Skeletal muscle tissue (tissue), 4 donors: ENCODE measurements around the gene FLT1. TPM values are rescaled to one million over a fixed set of nuclear protein-coding genes. Genes with fewer than 3 reads are reported as not detected.

Experiments used
- H3K27ac ChIP-seq: one replicate; pipeline ENCODE4 v1.7.0; 2013; ENCODE audit warnings: mild to moderate bottlenecking, low read depth, low read length, inconsistent platforms
- H3K27me3 ChIP-seq, 3 donors: one replicate each; pipeline ENCODE4 v1.7.0; 2013; ENCODE audit warnings: low read length in 3 of 3; ENCODE audit not compliant: control insufficient read depth in 3 of 3, insufficient read depth in 3 of 3
- H3K36me3 ChIP-seq, 3 donors: one replicate each; pipeline ENCODE4 v1.7.0; 2013; ENCODE audit warnings: low read length in 3 of 3; ENCODE audit not compliant: control insufficient read depth in 3 of 3, insufficient read depth in 3 of 3
- H3K4me1 ChIP-seq, 3 donors: one replicate each; pipeline ENCODE4 v1.7.0; 2013; ENCODE audit warnings: low read length in 3 of 3, mild to moderate bottlenecking in 3 of 3; ENCODE audit not compliant: control insufficient read depth in 3 of 3, insufficient read depth in 3 of 3
- H3K4me3 ChIP-seq, 3 donors: one replicate each; pipeline ENCODE4 v1.7.0; 2013; ENCODE audit warnings: low read length in 3 of 3
- H3K9ac ChIP-seq, 3 donors: one replicate each; pipeline ENCODE4 v1.7.0; 2013; ENCODE audit warnings: low read length in 3 of 3, mild to moderate bottlenecking in 3 of 3, moderate library complexity in 2 of 3, low read depth in 1 of 3
- H3K9me3 ChIP-seq, 3 donors: one replicate each; pipeline ENCODE4 v1.7.0; 2013; ENCODE audit warnings: low read length in 3 of 3; ENCODE audit not compliant: control insufficient read depth in 3 of 3
- total RNA-seq: library from RNA; depleted of rRNA; stranded (reverse); fragments of >200 nt; gene quantifications from one replicate; pipeline ENCODE4 v1.2.3, GENCODE V29; 2014
- donor health status: Osteomylitis.

Gene FLT1
- total RNA-seq, 1 donor from 2014 or later: 13.0 TPM

- H3K4me3 ChIP-seq: no peak overlapping the region
- H3K27ac ChIP-seq: no peak overlapping the region
- no peaks in the 10 kb centered on the region for H3K27me3 ChIP-seq
- no peaks in the 10 kb centered on the region for H3K4me1 ChIP-seq
- H3K9ac ChIP-seq: no peak overlapping the region
- no peaks in the 10 kb centered on the region for H3K9me3 ChIP-seq
- peaks cover 10 to 44% (median 31%) of the 10 kb centered on the region in 3 donors for H3K36me3 ChIP-seq
Measured at GRCh38 chr13:28282451-28282850, 212.5 kb downstream of the FLT1 start.

GRCh38 chr13:28273919-28274318 is 221.0 kb downstream of the FLT1 start:
- H3K27ac ChIP-seq: no peak overlapping the region

GRCh38 chr13:28271056-28271840 is 223.7 kb downstream of the FLT1 start:
- H3K36me3 ChIP-seq: peaks cover 6 to 25% (median 13%) of the 10 kb centered on the region in 3 donors
- H3K4me1 ChIP-seq: no peaks in the 10 kb centered on the region
- no peaks in the 10 kb centered on the region for H3K27me3 ChIP-seq
- no peak overlapping the region for H3K9ac ChIP-seq
- no peak overlapping the region for H3K27ac ChIP-seq
- no peak overlapping the region for H3K4me3 ChIP-seq
- no peaks in the 10 kb centered on the region for H3K9me3 ChIP-seq

More at GRCh38 chr13:28273919-28274318, 221.0 kb downstream of the FLT1 start:
- Histone ChIP-seq H3K4me1 (no peaks in the 10 kb centered on the region), H3K27me3 (no peaks in the 10 kb centered on the region), H3K9ac (no peak overlapping the region), H3K36me3 (peaks cover 7 to 20% (median 19%) of the 10 kb centered on the region in 3 donors), H3K9me3 (no peaks in the 10 kb centered on the region), H3K4me3 (no peak overlapping the region)

GRCh38 chr13:28268800-28269223 is 226.1 kb downstream of the FLT1 start:
- H3K36me3 ChIP-seq: peaks cover 4 to 25% (median 14%) of the 10 kb centered on the region in 3 donors
- H3K4me1 ChIP-seq: no peaks in the 10 kb centered on the region
- no peaks in the 10 kb centered on the region for H3K9me3 ChIP-seq
- H3K27me3 ChIP-seq: no peaks in the 10 kb centered on the region
- H3K9ac ChIP-seq: no peak overlapping the region
- H3K4me3 ChIP-seq: no peak overlapping the region
- H3K27ac ChIP-seq: no peak overlapping the region

- Histone ChIP-seq H3K27me3 (no peaks in the 10 kb centered on the region), H3K4me1 (no peaks in the 10 kb centered on the region), H3K9me3 (no peaks in the 10 kb centered on the region), H3K27ac (no peak overlapping the region), H3K4me3 (no peak overlapping the region), H3K36me3 (peaks cover 6 to 25% (median 15%) of the 10 kb centered on the region in 3 donors), H3K9ac (no peak overlapping the region)
Measured at GRCh38 chr13:28267497-28267896, 227.4 kb downstream of the FLT1 start.

- H3K4me1 ChIP-seq: no peaks in the 10 kb centered on the region
- no peaks in the 10 kb centered on the region for H3K27me3 ChIP-seq
- H3K9ac ChIP-seq: no peak overlapping the region
- peaks cover 3 to 26% (median 8%) of the 10 kb centered on the region in 3 donors for H3K36me3 ChIP-seq
- H3K9me3 ChIP-seq: no peaks in the 10 kb centered on the region
- H3K27ac ChIP-seq: no peak overlapping the region
- no peak overlapping the region for H3K4me3 ChIP-seq
Measured at GRCh38 chr13:28258417-28258816, 236.5 kb downstream of the FLT1 start.

GRCh38 chr13:28257305-28257704 is 237.6 kb downstream of the FLT1 start:
- H3K27ac ChIP-seq: no peak overlapping the region
- H3K36me3 ChIP-seq: peaks cover 3 to 23% (median 6%) of the 10 kb centered on the region in 3 donors
- no peaks in the 10 kb centered on the region for H3K4me1 ChIP-seq
- H3K27me3 ChIP-seq: no peaks in the 10 kb centered on the region
- no peak overlapping the region for H3K4me3 ChIP-seq
- no peak overlapping the region for H3K9ac ChIP-seq
- H3K9me3 ChIP-seq: no peaks in the 10 kb centered on the region

- Histone ChIP-seq H3K27me3 (no peaks in the 10 kb centered on the region), H3K9ac (no peak overlapping the region), H3K9me3 (no peaks in the 10 kb centered on the region), H3K4me3 (no peak overlapping the region), H3K36me3 (peaks cover 0 to 14% (median 0%) of the 10 kb centered on the region in 3 donors), H3K4me1 (no peaks in the 10 kb centered on the region), H3K27ac (no peak overlapping the region)
Measured at GRCh38 chr13:28252547-28252946, 242.4 kb downstream of the FLT1 start.

GRCh38 chr13:28251466-28251865 is 243.5 kb downstream of the FLT1 start:
- Histone ChIP-seq H3K27me3 (no peaks in the 10 kb centered on the region), H3K4me3 (no peak overlapping the region), H3K36me3 (peaks cover 0 to 5% (median 0%) of the 10 kb centered on the region in 3 donors), H3K4me1 (no peaks in the 10 kb centered on the region), H3K9me3 (no peaks in the 10 kb centered on the region), H3K27ac (no peak overlapping the region), H3K9ac (no peak overlapping the region)

- H3K4me1 ChIP-seq: no peaks in the 10 kb centered on the region
- no peak overlapping the region for H3K4me3 ChIP-seq
- H3K9me3 ChIP-seq: no peaks in the 10 kb centered on the region
- no peaks in the 10 kb centered on the region for H3K36me3 ChIP-seq
- H3K27ac ChIP-seq: no peak overlapping the region
- H3K9ac ChIP-seq: no peak overlapping the region
- no peaks in the 10 kb centered on the region for H3K27me3 ChIP-seq
Measured at GRCh38 chr13:28250542-28250941, 244.4 kb downstream of the FLT1 start.
